A549 (cell line): ENCODE results near the gene REL. TPM values are rescaled to one million over a fixed set of nuclear protein-coding genes. Genes with fewer than 3 reads are reported as not detected.

Experiments
- ATAC-seq, 2 experiments: fragments of 200-7000 bp in 1 of 2; fragments of >200 bp in 1 of 2; cut with Nextera tagmentation in 1 of 2; cut with Tn5 transposase in 1 of 2; 3 replicates each; pipeline versions ENCODE4 v1.8.0 to v1.9.1; 2018 to 2020; ENCODE audit warnings: mild to moderate bottlenecking in 1 of 2, moderate library complexity in 1 of 2
- CTCF ChIA-PET: fragments of 300-600 bp; sonication (Branson Sonifier 250); formaldehyde crosslinking; extraction: SDS; loops from one replicate; lab custom pipeline; 2021; ENCODE audit warnings: antibody characterized with exemption, inconsistent platforms; lab: Yijun Ruan, JAX
- POLR2A ChIA-PET: fragments of 350-600 bp; formaldehyde crosslinking; extraction: SDS; loops from one replicate; lab custom pipeline; 2021; ENCODE audit warnings: antibody characterized with exemption, inconsistent platforms; lab: Yijun Ruan, JAX
- DNase-seq, 2 experiments: peaks; one replicate each; pipeline versions ENCODE4 v3.0.0 to v3.0.0-alpha.2; 2011 to 2016; ENCODE audit warnings: low read depth in 1 of 2, low spot score in 1 of 2
- FAIRE-seq: peaks from 2 replicates; lab custom pipeline; 2011; peaks lifted over from hg19 to GRCh38; lab: Jason Lieb, UNC
- H3K27ac ChIP-seq, 2 experiments: fragments of >200 bp; sonication (Bioruptor Twin); formaldehyde crosslinking; 3 replicates each; pipeline ENCODE4 v1.5.1; 2016 to 2017
- H3K4me1 ChIP-seq: fragments of >200 bp; sonication (Bioruptor Twin); formaldehyde crosslinking; 3 replicates; pipeline ENCODE4 v1.6.1; 2016
- H3K4me2 ChIP-seq: fragments of >200 bp; sonication (Bioruptor Twin); formaldehyde crosslinking; 3 replicates; pipeline ENCODE4 v1.6.1; 2016
- H3K4me3 ChIP-seq: fragments of >200 bp; sonication (Bioruptor Twin); formaldehyde crosslinking; 3 replicates; pipeline ENCODE4 v1.5.1; 2016
- H3K9me3 ChIP-seq: fragments of >200 bp; sonication (Bioruptor Twin); formaldehyde crosslinking; 3 replicates; pipeline ENCODE4 v1.6.1; 2016
- ATOH8 ChIP-seq: fragments of 250-450 bp; sonication (Bioruptor Pico); IDR thresholded peaks from 2 replicates; pipeline ENCODE4 v1.5.0; 2020; ENCODE audit warnings: low read depth, mild to moderate bottlenecking, moderate library complexity
- BHLHE40 ChIP-seq: IDR thresholded peaks from 2 replicates; pipeline ENCODE4 v1.6.1; 2012; ENCODE audit warnings: low read depth, low read length, inconsistent platforms
- CBX8 ChIP-seq: fragments of 200-600 bp; sonication (generic); IDR thresholded peaks from 2 replicates; pipeline ENCODE4 v1.6.1; 2016
- CHD4 ChIP-seq: fragments of 200-600 bp; sonication (generic); IDR thresholded peaks from 2 replicates; pipeline ENCODE4 v1.6.1; 2016; ENCODE audit warnings: antibody characterized with exemption, mild to moderate bottlenecking, borderline replicate concordance
- CTCF ChIP-seq: fragments of >200 bp; sonication (Bioruptor Twin); formaldehyde crosslinking; IDR thresholded peaks from 3 replicates; pipeline ENCODE4 v1.5.1; 2016
- E2F6 ChIP-seq: IDR thresholded peaks from 2 replicates; pipeline ENCODE4 v1.6.1; 2012; ENCODE audit warnings: low read depth, borderline replicate concordance
- EHMT2 ChIP-seq: fragments of 200-600 bp; sonication (generic); IDR thresholded peaks from 2 replicates; pipeline ENCODE4 v1.6.1; 2016; ENCODE audit warnings: antibody characterized with exemption, low read depth, mild to moderate bottlenecking, moderate library complexity
- ELK1 ChIP-seq: fragments of 150-350 bp; IDR thresholded peaks from 2 replicates; pipeline ENCODE4 v1.6.1; 2014; ENCODE audit warnings: low read depth, mild to moderate bottlenecking, low read length
- EP300 ChIP-seq, 2 experiments: fragments of >200 bp; sonication (Bioruptor Twin); formaldehyde crosslinking; IDR thresholded peaks; 2 replicates in 1 of 2; 3 replicates in 1 of 2; pipeline ENCODE4 v1.6.1; 2016 to 2017
- ESRRA ChIP-seq: fragments of 150-350 bp; IDR thresholded peaks from 2 replicates; pipeline ENCODE4 v1.6.1; 2014; ENCODE audit warnings: mild to moderate bottlenecking, low read length, borderline replicate concordance
- FOXS1 ChIP-seq: fragments of 250-450 bp; sonication (Bioruptor Pico); IDR thresholded peaks from 2 replicates; pipeline ENCODE4 v1.5.0; 2020; ENCODE audit warnings: mild to moderate bottlenecking, moderate library complexity
- GATA3 ChIP-seq: IDR thresholded peaks from 2 replicates; pipeline ENCODE4 v1.6.1; 2012; ENCODE audit warnings: borderline replicate concordance
- HDAC2 ChIP-seq: fragments of 200-600 bp; sonication (generic); IDR thresholded peaks from 2 replicates; pipeline ENCODE4 v1.6.1; 2016
- HOXB5 ChIP-seq: fragments of 250-450 bp; sonication (Bioruptor Pico); IDR thresholded peaks from 2 replicates; pipeline ENCODE4 v1.5.0; 2020; ENCODE audit warnings: mild to moderate bottlenecking, moderate library complexity
- JUNB ChIP-seq: fragments of >200 bp; sonication (Bioruptor Twin); formaldehyde crosslinking; IDR thresholded peaks from 2 replicates; pipeline ENCODE4 v1.6.1; 2016
- MYC ChIP-seq: IDR thresholded peaks from 2 replicates; pipeline ENCODE4 v1.6.1; 2012; ENCODE audit warnings: mild to moderate bottlenecking, inconsistent platforms, low read length, improper control_type of control experiment, borderline replicate concordance
- NFE2L2 ChIP-seq: fragments of 150-350 bp; conservative IDR thresholded peaks from 2 replicates; pipeline ENCODE4 v1.6.1; 2014; ENCODE audit warnings: low read length
- NPAS2 ChIP-seq: fragments of 250-450 bp; sonication (Bioruptor Pico); IDR thresholded peaks from 2 replicates; pipeline ENCODE4 v1.8.0; 2022; ENCODE audit warnings: mild to moderate bottlenecking, moderate library complexity, borderline replicate concordance
- PBX3 ChIP-seq: IDR thresholded peaks from 2 replicates; pipeline ENCODE4 v1.6.1; 2012
- PHF8 ChIP-seq: fragments of 200-600 bp; sonication (generic); IDR thresholded peaks from 2 replicates; pipeline ENCODE4 v1.6.1; 2016; ENCODE audit warnings: low read depth, mild to moderate bottlenecking, antibody characterized with exemption, moderate library complexity, borderline replicate concordance
- POLR2A ChIP-seq: IDR thresholded peaks from 2 replicates; pipeline ENCODE4 v1.6.1; 2012; ENCODE audit warnings: mild to moderate bottlenecking, low read length
- RAD21 ChIP-seq, 2 experiments: fragments of >200 bp in 1 of 2; sonication (Bioruptor Twin) in 1 of 2; formaldehyde crosslinking in 1 of 2; IDR thresholded peaks in 1 of 2; conservative IDR thresholded peaks in 1 of 2; 2 replicates in 1 of 2; 3 replicates in 1 of 2; pipeline ENCODE4 v1.6.1; 2012 to 2018; ENCODE audit warnings: inconsistent platforms in 1 of 2
- RFX5 ChIP-seq: fragments of 450-650 bp; IDR thresholded peaks from 2 replicates; pipeline ENCODE4 v1.7.1; 2014; ENCODE audit warnings: antibody characterized with exemption, mild to moderate bottlenecking, moderate library complexity
- RNF2 ChIP-seq: fragments of 200-600 bp; sonication (generic); IDR thresholded peaks from 2 replicates; pipeline ENCODE4 v1.6.1; 2016; ENCODE audit warnings: low read depth, mild to moderate bottlenecking, antibody characterized with exemption, moderate library complexity, borderline replicate concordance
- TFCP2L1 ChIP-seq: fragments of 250-450 bp; sonication (Bioruptor Pico); IDR thresholded peaks from 2 replicates; pipeline ENCODE4 v1.5.0; 2021; ENCODE audit warnings: mild to moderate bottlenecking
- ZNF302 ChIP-seq: fragments of 250-450 bp; sonication (Bioruptor Pico); IDR thresholded peaks from 2 replicates; pipeline ENCODE4 v1.9.0; 2021; ENCODE audit warnings: inconsistent platforms, mild to moderate bottlenecking, moderate library complexity
- ZSCAN20 ChIP-seq: fragments of 250-450 bp; sonication (Bioruptor Pico); IDR thresholded peaks from 2 replicates; pipeline ENCODE4 v1.8.0; 2022; ENCODE audit warnings: mild to moderate bottlenecking, moderate library complexity
- WGBS: methylation state at CpG from one replicate; pipeline ENCODE4 v1.1.6; 2017; ENCODE audit errors: missing lambda C conversion rate; 5-methylcytosine and 5-hydroxymethylcytosine counted together
- polyA plus RNA-seq, 4 experiments: library from polyadenylated mRNA; depleted of rRNA in 3 of 4; stranded (reverse); fragments of >200 nt; fragmentation: RNase III in 1 of 4; extraction: RNeasy Plus Mini Kit Qiagen cat#74134 plus additional on column Dnase treatment in 1 of 4; gene quantifications; 2 replicates in 3 of 4; 3 replicates in 1 of 4; pipeline ENCODE4 v1.2.3, GENCODE V29; 2011 to 2017

The REL gene
- polyA plus RNA-seq, 2 of the 4 experiments (the other 2 are of a cell fraction) = 2.4 to 9.3 TPM

GRCh38 chr2:60834270-60834717 is 47.1 kb upstream of the REL start:
- no peaks in the 10 kb centered on the region for H3K9me3 ChIP-seq
- H3K4me1 ChIP-seq = no peaks in the 10 kb centered on the region
- H3K4me3 ChIP-seq = no peak overlapping the region
- ATAC-seq = no peak
- no peak overlapping the region for H3K4me2 ChIP-seq
- FAIRE-seq = no peak
- no peak overlapping the region for H3K27ac ChIP-seq
- TF ChIP-seq ZSCAN20 (CRISPR knock-in tag) (no peak), GATA3 (no peak), PHF8 (no peak), TFCP2L1 (CRISPR knock-in tag) (no peak), NFE2L2 (no peak), NPAS2 (CRISPR knock-in tag) (no peak), RNF2 (no peak), CHD4 (no peak), E2F6 (no peak), RAD21 (conservative IDR thresholded peaks at IDR 0.05 in 1 of 2, IDR thresholded peaks at IDR 0.05 in 1 of 2) (no peak), RFX5 (no peak), ATOH8 (CRISPR knock-in tag) (no peak)
- 53% methylated on average over 2 of the region's 2 CpGs for WGBS
- POLR2A ChIA-PET = interaction anchor here (0.5 kb wide), 1 partner anchor 110 kb away, joined by 3 read pairs; no protein-coding TSS in a partner anchor
- no peak for DNase-seq
- CTCF ChIA-PET = interaction anchor here (0.6 to 1.1 kb wide), 2 partner anchors 20 to 147 kb away, joined by 3 read pairs; no protein-coding TSS in a partner anchor

GRCh38 chr2:60836491-60836890 is 44.9 kb upstream of the REL start:
- ATAC-seq = no peak
- H3K9me3 ChIP-seq = no peaks in the 10 kb centered on the region
- no peak overlapping the region for H3K4me2 ChIP-seq
- TF ChIP-seq PBX3 = no peak
- TF ChIP-seq CTCF = no peak
- no peak for TF ChIP-seq ESRRA
- TF ChIP-seq, all 56 proteins: peak for 0
- Histone ChIP-seq H3K27ac (no peak overlapping the region), H3K4me1 (no peaks in the 10 kb centered on the region), H3K4me3 (no peak overlapping the region)
- 34% methylated on average over 3 of the region's 3 CpGs for WGBS
- ChIA-PET POLR2A (no interaction called here), CTCF (interaction anchor here (4.4 kb wide), 1 partner anchor 162 kb away, joined by 11 read pairs; no protein-coding TSS in a partner anchor)
- no peak for FAIRE-seq
- DNase-seq = no peak

- POLR2A ChIA-PET = no interaction called here
- FAIRE-seq = no peak
- 4% methylated on average over 1 of the region's 1 CpG for WGBS
- Histone ChIP-seq H3K4me1 (no peaks in the 10 kb centered on the region), H3K4me2 (no peak overlapping the region), H3K27ac (no peak overlapping the region), H3K4me3 (no peak overlapping the region), H3K9me3 (no peaks in the 10 kb centered on the region)
- ATAC-seq = no peak
- DNase-seq = no peak
- CTCF ChIA-PET = interaction anchor here (2.1 to 4.4 kb wide), 4 partner anchors 11 to 163 kb away, joined by 7 to 11 read pairs (median 8); no protein-coding TSS in a partner anchor
- TF ChIP-seq HOXB5 (CRISPR knock-in tag) = no peak
- TF ChIP-seq EP300 (IDR thresholded peaks at IDR 0.05) = no peak
- TF ChIP-seq POLR2A = no peak
- no peak for TF ChIP-seq E2F6
- TF ChIP-seq ELK1 = no peak
- no peak for TF ChIP-seq BHLHE40
- TF ChIP-seq EHMT2 = no peak
- TF ChIP-seq MYC = no peak
- TF ChIP-seq ZNF302 (CRISPR knock-in tag) = no peak
- TF ChIP-seq NPAS2 (CRISPR knock-in tag) = no peak
- TF ChIP-seq ESRRA = no peak
- TF ChIP-seq CBX8 = no peak
- no peak for TF ChIP-seq JUNB
- TF ChIP-seq FOXS1 (CRISPR knock-in tag) = no peak
- no peak for TF ChIP-seq ATOH8 (CRISPR knock-in tag)
- TF ChIP-seq HDAC2 = no peak
These were observed 44.3 kb upstream of the REL start for GRCh38 chr2:60837123-60837522.
